NCI-H1092 (cell line): ENCODE data around the gene MTR.

Source experiments
- DNase-seq: peaks from one replicate; lab custom pipeline; 2025; lab: John Stamatoyannopoulos, UW

MTR gene

GRCh38 chr1:236952246-236953003 is 157.3 kb downstream of the MTR start:
- DNase-seq = no peak

GRCh38 chr1:236953151-236953700 is 158.1 kb downstream of the MTR start:
- DNase-seq = no peak
